ENCODE results near the gene FIG4. TPM values are rescaled to one million over a fixed set of nuclear protein-coding genes. Genes with fewer than 3 reads are reported as not detected.

The FIG4 gene
- polyA plus RNA-seq, 1 of the 3 experiments (the other 2 are of a cell fraction) = 6.8 TPM

- TF ChIP-seq ZBTB33 (IDR thresholded peaks at IDR 0.05; ENCODE audit: borderline replicate concordance, low read depth) (no peak), RAD21 (IDR thresholded peaks at IDR 0.05; ENCODE audit: low read length) (no peak), RCOR1 (IDR thresholded peaks at IDR 0.05; ENCODE audit: low read length) (no peak), CTCF (IDR thresholded peaks at IDR 0.05) (no peak), IRF3 (IDR thresholded peaks at IDR 0.05; ENCODE audit: low read depth, low read length) (no peak), FOXJ3 (CRISPR knock-in tag; IDR thresholded peaks at IDR 0.05) (no peak), MXI1 (IDR thresholded peaks at IDR 0.05; ENCODE audit: low read depth, low read length) (no peak)
Observed at GRCh38 chr6:109769213-109769612, 78.1 kb downstream of the FIG4 start (continued).

- 92% methylated on average over 2 of the region's 2 CpGs for whole genome bisulfite sequencing (ENCODE audit: low lambda C conversion rate)
- Histone ChIP-seq H3K9me3 (no peaks in the 10 kb centered on the region), H3F3A (replicated peaks; ENCODE audit: insufficient read depth) (no peaks in the 10 kb centered on the region), H3K79me2 (ENCODE audit: insufficient read depth) (no peaks in the 10 kb centered on the region), H3K27ac (ENCODE audit: low read depth in 2 of 2, low read length in 1 of 2) (no peak overlapping the region), H3K4me2 (no peak overlapping the region), H3K9ac (no peak overlapping the region), H3K4me3 (ENCODE audit: low read depth in 2 of 2, low read length in 1 of 2) (no peak overlapping the region), H3K9me2 (no peaks in the 10 kb centered on the region), H3K36me3 (replicated peaks in 1 of 2; ENCODE audit: control insufficient read depth in 1 of 2, insufficient read depth in 2 of 2, low read length in 1 of 2) (peaks cover 0 to 4% of the 10 kb centered on the region in 2 experiments), H3K27me3 (ENCODE audit: insufficient read depth) (no peaks in the 10 kb centered on the region), H2AFZ (ENCODE audit: low read depth) (no peak overlapping the region), H3K4me1 (ENCODE audit: control insufficient read depth in 1 of 2, insufficient read depth in 2 of 2, low read depth in 1 of 2, low read length in 1 of 2) (peaks cover 0 to 2% of the 10 kb centered on the region in 2 experiments; a peak in 1 of 4 replicates), H4K20me1 (ENCODE audit: insufficient read depth) (no peaks in the 10 kb centered on the region)
- ChIA-PET CTCF (interaction anchor here (0.8 kb wide), 1 partner anchor 13 kb away, joined by 4 read pairs; no protein-coding TSS in a partner anchor), POLR2A (no interaction called here)
- no peak for DNase-seq
- TF ChIP-seq RAD21 (IDR thresholded peaks at IDR 0.05; ENCODE audit: low read length) (no peak), RFX5 (IDR thresholded peaks at IDR 0.05; ENCODE audit: low read length) (no peak), NRF1 (IDR thresholded peaks at IDR 0.05; ENCODE audit: low read depth, low read length) (no peak), CTCF (IDR thresholded peaks at IDR 0.05) (no peak), MXI1 (IDR thresholded peaks at IDR 0.05; ENCODE audit: low read depth, low read length) (no peak), ELF1 (IDR thresholded peaks at IDR 0.05) (no peak), TCF12 (IDR thresholded peaks at IDR 0.05) (no peak), MEF2A (IDR thresholded peaks at IDR 0.05; ENCODE audit: borderline replicate concordance, low read depth) (no peak), SIN3A (IDR thresholded peaks at IDR 0.05; ENCODE audit: borderline replicate concordance, low read depth, low read length) (no peak), EZH2phosphoT487 (IDR thresholded peaks at IDR 0.05; ENCODE audit: borderline replicate concordance, low read depth) (no peak), TEAD4 (IDR thresholded peaks at IDR 0.05; ENCODE audit: borderline replicate concordance, insufficient read depth) (no peak), FOXM1 (IDR thresholded peaks at IDR 0.05; ENCODE audit: low read depth) (no peak), REST (IDR thresholded peaks at IDR 0.05; ENCODE audit: low read depth, low read length) (no peak)
Observed at GRCh38 chr6:109770047-109770446, 79.0 kb downstream of the FIG4 start.
